IMR-90 (cell line): Measurements from ENCODE around the gene NKD1. TPM values are rescaled to one million over a fixed set of nuclear protein-coding genes. Genes with fewer than 3 reads are reported as not detected.

Source experiments
- ATAC-seq: fragments of 200-7000 bp; cut with Tn5 transposase; 2 replicates; pipeline ENCODE4 v1.9.1; 2020; ENCODE audit warnings: low read depth, mild to moderate bottlenecking, moderate library complexity
- BruUV-seq: library from RNA; stranded (reverse); fragments of 400-500 nt; replicated peaks from 2 replicates; lab custom pipeline; 2021; lab: Mats Ljungman, UMichigan
- CTCF ChIA-PET: fragments of 300-600 bp; formaldehyde crosslinking; extraction: SDS; loops from one replicate; lab custom pipeline; 2021; ENCODE audit warnings: antibody characterized with exemption; lab: Yijun Ruan, JAX
- POLR2A ChIA-PET: fragments of 300-600 bp; sonication (Branson Sonifier 250); formaldehyde crosslinking; loops from one replicate; lab custom pipeline; 2022; ENCODE audit warnings: antibody characterized with exemption; ENCODE audit not compliant: unreplicated experiment; lab: Charles Lee
- DNase-seq: peaks from one replicate; pipeline ENCODE4 v3.0.0; 2013
- H2AFZ ChIP-seq: replicated peaks from 2 replicates; pipeline ENCODE3; 2013; ENCODE audit warnings: low read length, mild to moderate bottlenecking; ENCODE audit not compliant: poor library complexity
- H2AK5ac ChIP-seq: 2 replicates; pipeline ENCODE4 v1.6.1; 2013; ENCODE audit warnings: low read depth, low read length, inconsistent platforms
- H2AK9ac ChIP-seq: replicated peaks from 2 replicates; pipeline ENCODE3; 2013; ENCODE audit warnings: mild to moderate bottlenecking, low read depth, low read length, moderate library complexity; ENCODE audit not compliant: poor library complexity
- H2BK120ac ChIP-seq: 2 replicates; pipeline ENCODE4 v1.6.1; 2013; ENCODE audit warnings: low read depth, low read length, inconsistent platforms
- H2BK15ac ChIP-seq: 3 replicates; pipeline ENCODE4 v1.6.1; 2013; ENCODE audit warnings: low read depth, low read length, inconsistent platforms
- H2BK20ac ChIP-seq: 2 replicates; pipeline ENCODE4 v1.6.1; 2013; ENCODE audit warnings: low read depth, mild to moderate bottlenecking, inconsistent platforms, low read length, moderate library complexity
- H2BK5ac ChIP-seq: 2 replicates; pipeline ENCODE4 v1.6.1; 2013; ENCODE audit warnings: mild to moderate bottlenecking, low read depth, low read length, inconsistent platforms; ENCODE audit not compliant: poor library complexity, severe bottlenecking
- H3K14ac ChIP-seq: replicated peaks from 2 replicates; pipeline ENCODE4 v1.6.1; 2013; ENCODE audit warnings: low read depth, low read length, inconsistent platforms
- H3K18ac ChIP-seq: 2 replicates; pipeline ENCODE4 v1.6.1; 2013; ENCODE audit warnings: low read depth, low read length, control low read depth
- H3K23ac ChIP-seq: 2 replicates; pipeline ENCODE4 v1.6.1; 2013; ENCODE audit warnings: low read depth, low read length, inconsistent platforms
- H3K27ac ChIP-seq: 2 replicates; pipeline ENCODE4 v1.5.1; 2013; ENCODE audit warnings: mild to moderate bottlenecking, control low read depth, low read length; ENCODE audit not compliant: insufficient read depth
- H3K27me3 ChIP-seq: 2 replicates; pipeline ENCODE4 v1.6.1; 2013; ENCODE audit warnings: low read length; ENCODE audit not compliant: control insufficient read depth, insufficient read depth
- H3K36me3 ChIP-seq: 2 replicates; pipeline ENCODE4 v1.6.1; 2013; ENCODE audit warnings: low read length, mixed read lengths; ENCODE audit not compliant: control insufficient read depth, insufficient read depth
- H3K4ac ChIP-seq: 2 replicates; pipeline ENCODE4 v1.6.1; 2013; ENCODE audit warnings: low read depth, low read length, inconsistent platforms
- H3K4me1 ChIP-seq: 2 replicates; pipeline ENCODE4 v1.6.1; 2013; ENCODE audit warnings: low read length, mixed read lengths; ENCODE audit not compliant: control insufficient read depth, insufficient read depth
- H3K4me2 ChIP-seq: 2 replicates; pipeline ENCODE4 v1.6.1; 2013; ENCODE audit warnings: low read depth, mild to moderate bottlenecking, control low read depth, low read length, moderate library complexity
- H3K4me3 ChIP-seq: 2 replicates; pipeline ENCODE4 v1.5.1; 2013; ENCODE audit warnings: low read depth, mild to moderate bottlenecking, control low read depth, low read length, moderate library complexity; ENCODE audit not compliant: insufficient read depth
- H3K56ac ChIP-seq: 2 replicates; pipeline ENCODE4 v1.6.1; 2013; ENCODE audit warnings: low read length, inconsistent platforms; ENCODE audit not compliant: insufficient read depth; ENCODE audit errors: extremely low read depth
- H3K79me1 ChIP-seq, 2 experiments: 2 replicates each; pipeline ENCODE4 v1.6.1; 2013; ENCODE audit warnings: low read length in 2 of 2, inconsistent platforms in 1 of 2, low read depth in 1 of 2
- H3K9ac ChIP-seq: 2 replicates; pipeline ENCODE4 v1.6.1; 2013; ENCODE audit warnings: low read depth, low read length, control low read depth
- H3K9me1 ChIP-seq: 2 replicates; pipeline ENCODE4 v1.6.1; 2013; ENCODE audit warnings: low read length, inconsistent platforms; ENCODE audit not compliant: insufficient read depth
- H3K9me3 ChIP-seq: 2 replicates; pipeline ENCODE4 v1.6.1; 2013; ENCODE audit warnings: low read length; ENCODE audit not compliant: control insufficient read depth, insufficient read depth
- H4K20me1 ChIP-seq: 2 replicates; pipeline ENCODE4 v1.6.1; 2013; ENCODE audit warnings: low read length, inconsistent platforms; ENCODE audit not compliant: insufficient read depth
- H4K5ac ChIP-seq: 2 replicates; pipeline ENCODE4 v1.6.1; 2013; ENCODE audit warnings: mild to moderate bottlenecking, low read depth, low read length, control low read depth
- H4K8ac ChIP-seq, 2 experiments: 2 replicates each; pipeline ENCODE4 v1.6.1; 2013; ENCODE audit warnings: low read depth in 2 of 2, low read length in 2 of 2, control low read depth in 1 of 2, inconsistent platforms in 1 of 2
- H4K91ac ChIP-seq: 2 replicates; pipeline ENCODE4 v1.6.1; 2013; ENCODE audit warnings: low read depth, low read length, inconsistent platforms; ENCODE audit not compliant: insufficient read depth
- MAFK ChIP-seq: IDR thresholded peaks from 2 replicates; pipeline ENCODE4 v1.6.1; 2012; ENCODE audit warnings: low read depth, low read length, improper control_type of control experiment
- WGBS, 2 experiments: methylation state at CpG; one replicate each; pipeline versions ENCODE4 v1.1.5 to v1.1.7; 2013; ENCODE audit warnings: missing lambda C conversion rate in 2 of 2; ENCODE audit not compliant: insufficient read length in 1 of 2; ENCODE audit errors: extremely low coverage in 2 of 2; 5-methylcytosine and 5-hydroxymethylcytosine counted together
- dilution Hi-C: fragments of 300-500 bp; cut with HindIII; formaldehyde crosslinking; loops from one replicate; pipeline ENCODE4 v1.14.3; 2018; ENCODE audit warnings: low sequenced_read_pairs; ENCODE audit not compliant: unreplicated experiment
- in situ Hi-C: fragments of 300-500 bp; cut with MboI; formaldehyde crosslinking; loops from 3 replicates; pipeline ENCODE4 v1.14.3; 2019; ENCODE audit warnings: low sequenced_read_pairs, inconsistent platforms, mixed read lengths
- intact Hi-C: fragments of 100-400 bp; cut with micrococcal nuclease; formaldehyde crosslinking; loops from 2 replicates; pipeline ENCODE4 v1.10.0; 2022
- polyA plus RNA-seq, 3 experiments: library from polyadenylated mRNA; depleted of rRNA; stranded (reverse); fragments of >200 nt; gene quantifications; 2 replicates each; pipeline ENCODE4 v1.2.3, GENCODE V29; 2012; ENCODE audit warnings: low replicate concordance in 1 of 3
- total RNA-seq: library from RNA; depleted of rRNA; stranded (reverse); fragments of >200 nt; gene quantifications from 2 replicates; pipeline ENCODE4 v1.2.3, GENCODE V29; 2012

The NKD1 gene
- total and polyA plus RNA-seq, 2 of the 4 experiments (the other 2 are of a cell fraction) = not detected

- 57% methylated on average over 1 of the region's 5 CpGs; no CpG with 5 or more reads in 1 of the 2 experiments for WGBS, 2 experiments
- H3K4me3 ChIP-seq = no peak overlapping the region
Measured at GRCh38 chr16:50609471-50609870, 61.3 kb downstream of the NKD1 start.

More at GRCh38 chr16:50609471-50609870, 61.3 kb downstream of the NKD1 start:
- Histone ChIP-seq H2BK20ac (no peak overlapping the region), H2AK5ac (no peak overlapping the region), H3K4me1 (no peaks in the 10 kb centered on the region), H4K91ac (no peak overlapping the region), H3K36me3 (no peaks in the 10 kb centered on the region), H4K5ac (no peak overlapping the region), H3K9me3 (no peaks in the 10 kb centered on the region), H3K9ac (no peak overlapping the region), H4K20me1 (no peaks in the 10 kb centered on the region), H3K23ac (no peak overlapping the region), H2BK120ac (no peak overlapping the region), H3K18ac (no peak overlapping the region), H3K4me2 (no peak overlapping the region), H2BK5ac (no peak overlapping the region), H2AFZ (no peak overlapping the region), H3K27ac (no peak overlapping the region), H3K14ac (no peak overlapping the region), H3K27me3 (peaks cover 23% of the 10 kb centered on the region), H3K56ac (no peak overlapping the region), H4K8ac (no peak overlapping the region), H3K4ac (no peak overlapping the region), H3K9me1 (no peaks in the 10 kb centered on the region), H2BK15ac (no peak overlapping the region), H2AK9ac (no peak overlapping the region), H3K79me1 (no peaks in the 10 kb centered on the region)
- no peak for TF ChIP-seq MAFK
- ChIA-PET POLR2A (no interaction called here), CTCF (no interaction called here)
- no peak for ATAC-seq
- no peak for DNase-seq
- dilution Hi-C loops = no loop called here
- no TSS peak for BruUV-seq
- in situ Hi-C loops = no loop called here
- intact Hi-C loops = no loop called here
